ENCODE measurements around the gene ZNF385C. TPM values are rescaled to one million over a fixed set of nuclear protein-coding genes. Genes with fewer than 3 reads are reported as not detected.
"Not testable (repeated sequence)": the region's sequence is repeated elsewhere in the genome, so short reads cannot be mapped to it uniquely, and the experiment has no call there.

The ZNF385C gene, protein sequence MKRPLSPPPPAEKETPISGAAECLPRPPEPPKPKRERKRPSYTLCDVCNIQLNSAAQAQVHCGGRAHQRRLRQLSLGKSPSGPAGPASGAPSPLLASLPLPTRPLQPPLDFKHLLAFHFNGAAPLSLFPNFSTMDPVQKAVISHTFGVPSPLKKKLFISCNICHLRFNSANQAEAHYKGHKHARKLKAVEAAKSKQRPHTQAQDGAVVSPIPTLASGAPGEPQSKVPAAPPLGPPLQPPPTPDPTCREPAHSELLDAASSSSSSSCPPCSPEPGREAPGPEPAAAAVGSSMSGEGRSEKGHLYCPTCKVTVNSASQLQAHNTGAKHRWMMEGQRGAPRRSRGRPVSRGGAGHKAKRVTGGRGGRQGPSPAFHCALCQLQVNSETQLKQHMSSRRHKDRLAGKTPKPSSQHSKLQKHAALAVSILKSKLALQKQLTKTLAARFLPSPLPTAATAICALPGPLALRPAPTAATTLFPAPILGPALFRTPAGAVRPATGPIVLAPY
- polyA plus RNA-seq (2012; ENCODE audit: low read depth, missing spikeins), result 1.1 TPM

GRCh38 chr17:42097691-42098631 is at the start of gene ZNF385C:
Gene ZNF385C (minus strand): TSS chr17:42098473. CDS start chr17:42063056, 35,417 bp downstream.
- DNase-seq (ENCODE audit: insufficient read length, low spot score), result peak; percentile 61
- FAIRE-seq, result peak; percentile 31
- TF ChIP-seq TAF1 (IDR thresholded peaks at IDR 0.05; ENCODE audit: low read depth, low read length), result no peak
- no peak for TF ChIP-seq PAX5 (IDR thresholded peaks at IDR 0.05; ENCODE audit: insufficient read depth, low read length, severe bottlenecking)
- no peak for TF ChIP-seq POLR2A (IDR thresholded peaks at IDR 0.05; ENCODE audit: low read depth, low read length)
- no peak for TF ChIP-seq POU2F2 (IDR thresholded peaks at IDR 0.05; ENCODE audit: low read depth, low read length)
- no peak for TF ChIP-seq SPI1 (IDR thresholded peaks at IDR 0.05; ENCODE audit: low read depth, low read length)
- TF ChIP-seq POLR2AphosphoS5 (IDR thresholded peaks at IDR 0.05; ENCODE audit: low read depth, low read length), result no peak

GRCh38 chr17:42146911-42147607 is 48.8 kb upstream of the ZNF385C start:
- FAIRE-seq (no peak), DNase-seq (ENCODE audit: insufficient read length, low spot score) (no peak)
- no peak for TF ChIP-seq TAF1 (IDR thresholded peaks at IDR 0.05; ENCODE audit: low read depth, low read length)
- no peak for TF ChIP-seq POLR2A (IDR thresholded peaks at IDR 0.05; ENCODE audit: low read depth, low read length)
- no peak for TF ChIP-seq POU2F2 (IDR thresholded peaks at IDR 0.05; ENCODE audit: low read depth, low read length)
- TF ChIP-seq POLR2AphosphoS5 (IDR thresholded peaks at IDR 0.05; ENCODE audit: low read depth, low read length), result no peak
- TF ChIP-seq SPI1 (IDR thresholded peaks at IDR 0.05; ENCODE audit: low read depth, low read length), result no peak
- no peak for TF ChIP-seq PAX5 (IDR thresholded peaks at IDR 0.05; ENCODE audit: insufficient read depth, low read length, severe bottlenecking)

GRCh38 chr17:42143138-42143537 is 44.9 kb upstream of the ZNF385C start:
- FAIRE-seq, result not testable (repeated sequence)

DNA sequence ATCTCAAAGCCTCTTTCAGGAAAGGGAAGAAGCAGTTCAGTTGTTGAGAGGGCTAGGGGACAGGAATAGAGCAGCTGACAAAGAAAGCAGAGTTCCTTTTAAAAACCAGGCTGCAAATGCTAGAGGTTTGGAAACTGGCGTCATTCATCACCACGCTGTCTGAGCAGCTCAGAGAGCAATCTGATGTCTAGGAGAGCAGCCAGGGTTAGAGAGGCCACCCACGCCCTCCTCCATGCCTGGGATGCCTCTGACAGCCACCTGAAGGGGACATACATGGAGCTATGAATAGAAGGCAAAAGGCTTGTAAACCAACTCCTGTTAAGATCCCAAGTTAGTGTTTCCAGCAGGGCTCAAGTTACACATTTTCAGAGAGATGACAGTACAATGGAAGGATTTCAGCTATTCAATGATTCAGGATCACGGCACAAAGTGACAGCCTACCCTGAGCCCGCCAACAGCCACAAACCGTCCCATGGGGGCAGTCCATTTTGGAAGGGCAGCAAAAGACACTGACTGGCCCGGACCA is 44.2 kb upstream of the ZNF385C start:
- TF ChIP-seq POLR2A (IDR thresholded peaks at IDR 0.05; ENCODE audit: low read depth, low read length), result no peak
- TF ChIP-seq PAX5 (IDR thresholded peaks at IDR 0.05; ENCODE audit: insufficient read depth, low read length, severe bottlenecking), result no peak
- no peak for TF ChIP-seq POU2F2 (IDR thresholded peaks at IDR 0.05; ENCODE audit: low read depth, low read length)
- TF ChIP-seq POLR2AphosphoS5 (IDR thresholded peaks at IDR 0.05; ENCODE audit: low read depth, low read length), result no peak
- no peak for TF ChIP-seq SPI1 (IDR thresholded peaks at IDR 0.05; ENCODE audit: low read depth, low read length)
- no peak for TF ChIP-seq TAF1 (IDR thresholded peaks at IDR 0.05; ENCODE audit: low read depth, low read length)
- no peak for DNase-seq (ENCODE audit: insufficient read length, low spot score)
- FAIRE-seq, result no peak

More at GRCh38 chr17:42143138-42143537, 44.9 kb upstream of the ZNF385C start:
- DNase-seq (ENCODE audit: insufficient read length, low spot score), result not testable (repeated sequence)

DNA sequence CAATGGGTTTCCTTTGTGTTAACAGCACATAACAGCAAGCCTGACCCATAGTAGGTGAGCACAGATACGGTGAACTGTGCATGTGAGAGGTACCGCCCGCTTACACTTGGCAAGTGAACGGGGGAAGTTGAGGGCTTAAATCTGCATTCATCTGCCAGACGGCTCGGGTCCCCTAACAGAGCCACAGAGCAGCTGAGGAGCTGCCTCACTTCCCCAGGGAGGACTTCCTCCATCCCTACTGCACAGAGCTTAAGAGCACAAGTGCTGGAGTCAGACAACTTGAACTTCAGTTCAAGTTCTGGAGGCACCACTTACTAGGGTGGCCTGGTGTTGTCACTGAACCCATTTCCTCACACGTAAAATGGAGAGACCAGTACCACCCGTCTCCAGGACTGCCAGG is 43.1 kb upstream of the ZNF385C start:
- TF ChIP-seq TAF1 (IDR thresholded peaks at IDR 0.05; ENCODE audit: low read depth, low read length) (no peak), POU2F2 (IDR thresholded peaks at IDR 0.05; ENCODE audit: low read depth, low read length) (no peak), POLR2A (IDR thresholded peaks at IDR 0.05; ENCODE audit: low read depth, low read length) (no peak), POLR2AphosphoS5 (IDR thresholded peaks at IDR 0.05; ENCODE audit: low read depth, low read length) (no peak), PAX5 (IDR thresholded peaks at IDR 0.05; ENCODE audit: insufficient read depth, low read length, severe bottlenecking) (no peak), SPI1 (IDR thresholded peaks at IDR 0.05; ENCODE audit: low read depth, low read length) (no peak)
- FAIRE-seq, result no peak
- no peak for DNase-seq (ENCODE audit: insufficient read length, low spot score)

DNA sequence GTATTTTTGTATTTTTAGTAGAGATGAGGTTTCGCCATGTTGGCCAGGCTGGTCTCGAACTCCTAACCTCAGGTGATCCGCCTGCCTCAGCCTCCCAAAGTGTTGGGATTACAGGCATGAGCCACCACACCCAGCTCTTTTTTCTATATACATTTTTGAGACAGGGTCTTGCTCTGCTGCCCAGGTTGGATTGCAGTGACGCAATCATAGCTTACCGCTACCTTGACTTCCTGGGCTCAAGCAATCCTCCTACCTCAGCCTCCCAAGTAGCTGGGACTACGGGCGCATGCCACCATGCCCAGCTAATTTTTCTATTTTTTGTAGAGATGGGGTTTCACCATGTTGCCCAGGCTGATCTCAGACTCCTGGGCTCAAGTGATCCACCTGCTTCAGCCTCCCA is 42.4 kb upstream of the ZNF385C start:
- DNase-seq (ENCODE audit: insufficient read length, low spot score); FAIRE-seq: not testable (repeated sequence)

GRCh38 chr17:42138749-42139492 is 40.6 kb upstream of the ZNF385C start:
- DNase-seq (ENCODE audit: insufficient read length, low spot score) (no peak), FAIRE-seq (no peak)
- no peak for TF ChIP-seq PAX5 (IDR thresholded peaks at IDR 0.05; ENCODE audit: insufficient read depth, low read length, severe bottlenecking)
- TF ChIP-seq SPI1 (IDR thresholded peaks at IDR 0.05; ENCODE audit: low read depth, low read length), result no peak
- TF ChIP-seq TAF1 (IDR thresholded peaks at IDR 0.05; ENCODE audit: low read depth, low read length), result no peak
- no peak for TF ChIP-seq POLR2A (IDR thresholded peaks at IDR 0.05; ENCODE audit: low read depth, low read length)
- TF ChIP-seq POU2F2 (IDR thresholded peaks at IDR 0.05; ENCODE audit: low read depth, low read length), result no peak
- TF ChIP-seq POLR2AphosphoS5 (IDR thresholded peaks at IDR 0.05; ENCODE audit: low read depth, low read length), result no peak

GRCh38 chr17:42136654-42137051 is 38.4 kb upstream of the ZNF385C start:
- TF ChIP-seq POU2F2 (IDR thresholded peaks at IDR 0.05; ENCODE audit: low read depth, low read length) (no peak), POLR2A (IDR thresholded peaks at IDR 0.05; ENCODE audit: low read depth, low read length) (no peak), PAX5 (IDR thresholded peaks at IDR 0.05; ENCODE audit: insufficient read depth, low read length, severe bottlenecking) (no peak), TAF1 (IDR thresholded peaks at IDR 0.05; ENCODE audit: low read depth, low read length) (no peak), SPI1 (IDR thresholded peaks at IDR 0.05; ENCODE audit: low read depth, low read length) (no peak), POLR2AphosphoS5 (IDR thresholded peaks at IDR 0.05; ENCODE audit: low read depth, low read length) (no peak)
- FAIRE-seq (no peak), DNase-seq (ENCODE audit: insufficient read length, low spot score) (no peak)

Data from GM12891 (cell line).